ENCODE measurements around the gene TAPBPL.
A peak's percentile ranks its signal among the peaks of the same experiment; 100 is the strongest.

The TAPBPL gene

DNA sequence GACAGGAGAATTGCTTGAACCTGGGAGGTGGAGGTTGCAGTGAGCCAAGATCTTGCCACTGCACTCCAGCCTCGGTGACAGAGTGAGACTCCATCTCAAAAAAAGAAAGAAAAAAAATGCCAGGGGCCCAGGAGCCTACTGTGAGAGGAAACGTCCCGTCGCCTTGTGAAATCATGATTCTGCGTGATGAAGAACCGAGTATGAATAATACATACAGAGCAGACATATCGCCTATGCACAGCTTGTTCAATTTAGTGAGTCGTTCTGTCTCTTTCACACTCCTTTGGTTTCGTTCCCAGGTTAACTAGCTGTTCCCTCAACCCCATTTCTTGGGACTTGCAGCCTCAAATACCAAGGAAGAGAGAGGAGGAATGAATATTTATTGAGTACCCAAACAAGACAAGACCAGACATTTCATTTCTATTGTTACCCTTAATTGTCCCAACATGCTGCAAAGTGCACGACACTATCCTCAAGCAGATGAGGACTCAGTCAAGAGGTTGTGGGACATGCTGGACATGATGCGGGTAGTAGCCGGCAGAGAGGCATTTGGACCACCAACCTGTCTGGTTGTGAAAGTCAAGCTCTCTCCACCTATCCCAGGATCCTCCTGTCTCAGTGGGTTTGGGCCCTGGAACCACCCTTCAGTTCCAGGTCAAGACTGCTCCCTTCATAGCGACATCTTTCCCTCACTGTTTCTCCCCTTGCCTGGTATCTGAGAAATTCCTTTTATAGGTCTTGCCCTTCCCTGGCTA, 15.7 kb upstream of the TAPBPL start:
- DNase-seq (ENCODE audit: low read depth in 2 of 2): no peak

DNA sequence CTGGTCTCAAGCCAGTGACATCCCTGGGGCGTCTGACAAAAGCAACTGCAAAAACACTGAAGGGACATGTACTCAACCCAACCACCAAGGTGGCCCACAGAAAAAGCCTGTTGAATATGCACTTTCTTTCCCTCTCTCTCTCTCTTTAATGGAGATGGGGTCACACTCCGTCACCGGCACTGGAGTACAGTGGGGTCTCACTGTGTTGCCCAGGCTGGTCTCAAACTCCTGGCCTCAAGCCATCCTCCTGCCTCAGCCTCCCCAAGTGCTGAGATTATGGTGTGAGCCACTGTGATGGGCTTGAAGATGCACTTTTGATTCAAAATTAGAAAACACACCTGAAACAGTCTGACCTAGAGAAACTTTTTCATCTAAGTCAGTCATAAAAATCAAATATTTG, 14.3 kb upstream of the TAPBPL start:
- DNase-seq (ENCODE audit: low read depth in 2 of 2): no peak

DNA sequence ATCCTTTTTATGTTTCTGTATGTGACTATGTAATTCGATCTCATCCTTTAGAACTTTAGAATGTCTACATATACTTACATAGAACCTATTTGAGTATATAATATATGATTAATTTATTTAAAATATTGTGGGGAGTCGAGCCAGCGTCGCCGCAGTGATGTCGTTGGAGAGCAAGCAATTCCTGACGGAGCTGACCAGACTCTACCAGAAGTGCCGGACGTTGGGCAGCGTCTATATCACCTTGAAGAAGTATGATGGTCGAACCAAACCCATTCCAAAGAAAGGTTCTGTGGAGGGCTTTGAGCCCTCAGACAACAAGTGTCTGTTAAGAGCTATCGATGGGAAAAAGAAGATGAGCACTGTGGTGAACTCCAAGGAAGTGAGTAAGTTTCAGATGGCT, 13.5 kb upstream of the TAPBPL start:
- DNase-seq (ENCODE audit: low read depth in 2 of 2): no peak

- DNase-seq (ENCODE audit: low read depth in 2 of 2): no peak
These were observed 11.5 kb upstream of the TAPBPL start for GRCh38 chr12:6440391-6440790.

- no peak for DNase-seq (ENCODE audit: low read depth in 2 of 2)
These were observed 9.0 kb upstream of the TAPBPL start for GRCh38 chr12:6442836-6443235.

- DNase-seq (ENCODE audit: low read depth in 2 of 2): no peak
These were observed 8.4 kb upstream of the TAPBPL start for GRCh38 chr12:6443361-6443983.

DNA sequence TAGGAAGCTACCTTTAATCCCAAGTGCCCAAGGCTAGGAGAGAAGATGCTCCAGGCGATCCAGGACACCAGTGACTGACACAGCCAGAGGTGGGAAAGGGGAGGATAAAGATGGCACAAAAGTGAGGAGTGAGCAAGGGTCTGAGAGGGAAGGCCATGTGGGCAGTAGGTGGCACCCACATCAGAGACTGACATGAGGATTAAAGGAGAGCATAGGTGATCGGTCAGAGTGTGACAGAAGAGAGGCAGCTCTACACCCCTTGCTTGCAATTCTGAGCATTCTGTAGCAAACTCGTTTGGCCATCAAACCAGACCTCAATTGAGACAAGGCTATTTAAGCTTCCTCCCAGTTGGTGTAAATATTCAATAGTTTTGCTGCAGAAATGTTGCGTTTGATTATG, 7.8 kb upstream of the TAPBPL start:
- DNase-seq (ENCODE audit: low read depth in 2 of 2): no peak

- DNase-seq (ENCODE audit: low read depth in 2 of 2): no peak
These were observed 6.8 kb upstream of the TAPBPL start, which contains the start of gene CD27 for GRCh38 chr12:6444704-6445688. CD27 (plus strand) TSS chr12:6444955; CDS start chr12:6445096, 141 bp downstream.

DNA sequence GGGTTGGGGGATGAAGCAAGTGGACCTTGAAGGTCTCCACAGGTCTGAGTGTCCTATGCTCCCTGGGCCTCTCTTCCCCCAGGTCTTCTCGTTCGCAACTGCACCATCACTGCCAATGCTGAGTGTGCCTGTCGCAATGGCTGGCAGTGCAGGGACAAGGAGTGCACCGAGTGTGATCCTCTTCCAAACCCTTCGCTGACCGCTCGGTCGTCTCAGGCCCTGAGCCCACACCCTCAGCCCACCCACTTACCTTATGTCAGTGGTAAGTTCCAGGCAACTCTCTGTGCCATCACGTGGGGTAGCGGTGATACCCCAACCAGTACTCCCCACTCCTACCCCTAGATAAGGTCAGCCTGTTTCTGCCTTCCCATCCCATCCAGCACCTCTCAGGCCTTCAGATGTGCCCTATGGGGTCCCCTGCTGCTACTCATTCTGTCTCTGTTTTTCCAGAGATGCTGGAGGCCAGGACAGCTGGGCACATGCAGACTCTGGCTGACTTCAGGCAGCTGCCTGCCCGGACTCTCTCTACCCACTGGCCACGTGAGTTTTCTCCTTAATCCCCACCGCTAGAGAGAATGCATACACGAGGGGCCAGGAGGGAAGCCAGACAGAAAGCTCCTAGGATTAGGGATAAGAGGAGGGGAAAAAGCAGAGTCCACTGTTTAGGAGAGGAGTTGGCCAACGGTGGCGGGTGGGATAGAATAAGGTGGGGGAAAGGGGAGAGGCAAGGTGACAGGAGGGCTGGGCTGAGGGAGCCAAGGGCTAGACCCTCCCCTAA, 1.6 kb upstream of the TAPBPL start:
- DNase-seq (ENCODE audit: low read depth in 2 of 2): no peak

- no peak for DNase-seq (ENCODE audit: low read depth in 2 of 2)
These were observed 934 bp upstream of the TAPBPL start for GRCh38 chr12:6450869-6451347.

DNA sequence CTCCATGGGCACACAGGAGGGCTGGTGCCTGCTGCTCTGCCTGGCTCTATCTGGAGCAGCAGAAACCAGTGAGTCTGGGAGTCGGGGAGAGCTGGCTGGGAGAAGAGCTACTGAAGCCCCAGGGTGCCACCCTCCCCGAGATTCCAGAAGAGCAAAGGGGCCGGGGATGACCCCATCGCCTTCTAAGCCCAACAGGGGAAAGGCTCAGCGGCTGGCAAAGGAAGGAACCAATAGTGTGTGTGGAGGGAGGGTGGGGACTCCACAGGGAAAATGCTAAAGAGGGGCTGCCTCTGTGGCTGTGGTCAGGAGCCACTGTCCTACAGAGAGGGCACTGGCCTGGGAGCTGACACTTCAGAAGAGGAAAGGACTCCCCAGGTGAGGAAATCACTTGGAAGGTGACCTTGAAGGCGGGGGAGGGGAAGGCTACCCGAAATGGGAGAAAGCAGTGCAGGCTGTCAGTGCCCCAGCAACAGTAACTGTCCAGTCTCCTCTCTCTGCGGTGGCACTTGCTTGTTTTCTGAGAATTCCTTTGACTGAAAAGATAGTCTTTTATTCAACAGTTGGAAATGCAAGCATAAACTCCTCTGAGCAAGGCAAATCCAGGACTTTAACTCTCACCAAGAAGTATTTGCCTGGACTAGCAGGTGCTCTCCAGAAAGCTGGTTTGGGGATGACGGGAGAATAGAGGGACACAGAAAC, 552 bp downstream of the TAPBPL start:
- DNase-seq (ENCODE audit: low read depth in 2 of 2): no peak

GRCh38 chr12:6452944-6453630, 1.2 kb downstream of the TAPBPL start:
- no peak for DNase-seq (ENCODE audit: low read depth in 2 of 2)

GRCh38 chr12:6457220-6457945, 5.5 kb downstream of the TAPBPL start:
- no peak for DNase-seq (ENCODE audit: low read depth in 2 of 2)

GRCh38 chr12:6458281-6459003, 6.6 kb downstream of the TAPBPL start:
- DNase-seq (ENCODE audit: low read depth in 2 of 2): no peak

GRCh38 chr12:6459004-6459337, 7.1 kb downstream of the TAPBPL start:
- DNase-seq (ENCODE audit: low read depth in 2 of 2): no peak

- DNase-seq (ENCODE audit: low read depth in 2 of 2): peak in 1 of 2 donors; percentile 41
These were observed 9.0 kb downstream of the TAPBPL start for GRCh38 chr12:6460751-6461371.

DNA sequence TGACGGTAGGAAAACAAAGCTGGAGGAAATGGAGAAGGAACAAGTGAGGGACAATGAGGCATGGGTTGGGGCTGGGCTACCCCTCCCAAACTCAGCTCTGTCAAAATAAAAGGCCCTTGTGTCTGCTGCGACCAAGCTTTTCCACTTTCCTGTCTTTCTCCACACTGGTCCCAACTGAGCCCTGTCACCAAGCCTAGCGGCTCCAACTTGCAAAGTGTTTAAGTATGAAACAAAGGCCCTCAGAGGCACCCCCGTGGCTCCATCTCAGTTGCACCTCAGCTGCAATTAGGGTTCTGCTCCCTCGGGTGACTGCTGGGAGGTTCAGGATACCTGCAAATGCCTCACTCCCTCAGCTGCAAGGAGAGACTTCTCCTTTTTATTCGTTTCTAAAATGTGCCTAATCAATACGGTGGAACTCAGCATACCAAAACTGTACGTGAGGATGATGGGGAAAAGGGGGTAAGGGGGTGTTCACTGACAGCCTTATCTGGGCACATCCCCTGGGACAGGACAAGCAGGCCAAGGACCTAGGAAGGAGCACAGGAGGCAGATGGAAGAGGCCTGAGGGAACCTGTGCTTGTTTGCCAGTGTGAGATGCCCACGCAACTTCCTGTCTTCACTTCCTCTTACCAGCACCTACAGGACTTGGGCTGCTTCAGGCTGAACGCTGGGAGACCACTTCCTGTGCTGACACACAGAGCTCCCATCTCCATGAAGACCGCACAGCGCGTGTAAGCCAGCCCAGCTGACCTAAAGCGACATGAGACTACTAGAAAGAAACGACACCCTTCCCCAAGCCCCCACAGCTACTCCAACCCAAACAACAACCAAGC, 9.8 kb downstream of the TAPBPL start:
- peak; percentile 59 to 66 for DNase-seq (ENCODE audit: low read depth in 2 of 2)

Data from activated CD4-positive, alpha-beta T cell treated with anti-CD3 and anti-CD28 coated beads for 24 hours (primary cell).